GM23338 (cell line): ENCODE results near the gene EMID1. TPM values are rescaled to one million over a fixed set of nuclear protein-coding genes. Genes with fewer than 3 reads are reported as not detected.

Experiments
- ATAC-seq: fragments of 200-7000 bp; cut with Tn5 transposase; 3 replicates; pipeline ENCODE4 v1.9.1; 2020
- DNase-seq: peaks from one replicate; pipeline ENCODE4 v3.0.0-alpha.2; 2015; ENCODE audit warnings: low spot score
- H2AFZ ChIP-seq: fragments of 200-600 bp; sonication (generic); 2 replicates; pipeline ENCODE4 v1.8.0; 2016; ENCODE audit warnings: antibody characterized with exemption, mild to moderate bottlenecking, moderate library complexity
- H3F3A ChIP-seq: fragments of 200-600 bp; sonication (generic); replicated peaks from 2 replicates; pipeline ENCODE4 v1.8.0; 2017; ENCODE audit warnings: antibody characterized with exemption, mixed run types, low read depth
- H3K27ac ChIP-seq: fragments of 200-600 bp; sonication (generic); 2 replicates; pipeline ENCODE4 v1.6.1; 2016; ENCODE audit warnings: low read depth
- H3K27me3 ChIP-seq: fragments of 200-600 bp; sonication (generic); 2 replicates; pipeline ENCODE4 v1.8.0; 2016; ENCODE audit warnings: mild to moderate bottlenecking, mixed run types, moderate library complexity; ENCODE audit not compliant: insufficient read depth
- H3K36me3 ChIP-seq: fragments of 200-600 bp; sonication (generic); 2 replicates; pipeline ENCODE4 v1.8.0; 2016; ENCODE audit warnings: mild to moderate bottlenecking; ENCODE audit not compliant: insufficient read depth
- H3K4me1 ChIP-seq: fragments of 200-600 bp; sonication (generic); 2 replicates; pipeline ENCODE4 v1.8.0; 2016; ENCODE audit warnings: mild to moderate bottlenecking, moderate library complexity; ENCODE audit not compliant: insufficient read depth
- H3K4me2 ChIP-seq: fragments of 200-600 bp; sonication (generic); 2 replicates; pipeline ENCODE4 v1.7.1; 2017; ENCODE audit warnings: mixed run types
- H3K4me3 ChIP-seq: fragments of 200-600 bp; sonication (generic); 2 replicates; pipeline ENCODE4 v1.6.1; 2016; ENCODE audit warnings: mixed run types
- H3K79me2 ChIP-seq: fragments of 200-600 bp; sonication (generic); replicated peaks from 2 replicates; pipeline ENCODE4 v1.8.0; 2017; ENCODE audit warnings: mild to moderate bottlenecking; ENCODE audit not compliant: insufficient read depth
- H3K9me2 ChIP-seq: fragments of 200-600 bp; sonication (generic); 2 replicates; pipeline ENCODE4 v1.8.0; 2017; ENCODE audit not compliant: insufficient read depth
- H4K20me1 ChIP-seq: fragments of 200-600 bp; sonication (generic); replicated peaks from 2 replicates; pipeline ENCODE4 v1.8.0; 2017; ENCODE audit warnings: mild to moderate bottlenecking; ENCODE audit not compliant: insufficient read depth
- H3K27ac Mint-ChIP-seq: 2 replicates; pipeline ENCODE4 v1.8.0; 2020; ENCODE audit warnings: inconsistent platforms, mild to moderate bottlenecking, moderate library complexity, mixed read lengths
- H3K27me3 Mint-ChIP-seq: 3 replicates; pipeline ENCODE4 v1.8.0; 2022; ENCODE audit warnings: low read depth, mild to moderate bottlenecking, moderate library complexity, mixed read lengths, inconsistent platforms; ENCODE audit not compliant: insufficient read depth, poor library complexity
- H3K36me3 Mint-ChIP-seq: 3 replicates; pipeline ENCODE4 v1.8.0; 2021; ENCODE audit warnings: low read depth, mild to moderate bottlenecking, inconsistent platforms, moderate library complexity, mixed read lengths
- H3K4me1 Mint-ChIP-seq: 3 replicates; pipeline ENCODE4 v1.8.0; 2020; ENCODE audit warnings: mild to moderate bottlenecking, inconsistent platforms, mixed read lengths
- H3K4me3 Mint-ChIP-seq: 3 replicates; pipeline ENCODE4 v1.8.0; 2021; ENCODE audit warnings: moderate library complexity, mild to moderate bottlenecking, inconsistent platforms, mixed read lengths
- H3K9me3 Mint-ChIP-seq: 3 replicates; pipeline ENCODE4 v1.8.0; 2020; ENCODE audit warnings: moderate library complexity, mild to moderate bottlenecking, inconsistent platforms, mixed read lengths
- CREB1 ChIP-seq: fragments of 250-450 bp; sonication (Bioruptor Pico); IDR thresholded peaks from 2 replicates; pipeline ENCODE4 v1.5.0; 2020; ENCODE audit warnings: low read depth, mild to moderate bottlenecking, moderate library complexity
- CTCF ChIP-seq, 2 experiments: fragments of 200-600 bp in 1 of 2; sonication (generic) in 1 of 2; conservative IDR thresholded peaks; 2 replicates each; pipeline versions ENCODE4 v1.5.1 to v1.6.1; 2016 to 2017; ENCODE audit warnings: antibody characterized with exemption in 2 of 2, low read depth in 2 of 2, mild to moderate bottlenecking in 2 of 2, moderate library complexity in 1 of 2
- ETS1 ChIP-seq: IDR thresholded peaks from 2 replicates; pipeline ENCODE4 v1.6.1; 2016; ENCODE audit warnings: antibody characterized with exemption
- EZH2 ChIP-seq: fragments of 200-600 bp; sonication (generic); IDR thresholded peaks from one replicate; pipeline ENCODE4 v1.8.0; 2017; ENCODE audit warnings: antibody characterized with exemption, mild to moderate bottlenecking, low read depth; ENCODE audit not compliant: unreplicated experiment
- EZH2phosphoT487 ChIP-seq: fragments of 200-600 bp; sonication (generic); IDR thresholded peaks from one replicate; pipeline ENCODE4 v1.8.1; 2018; ENCODE audit warnings: antibody characterized with exemption; ENCODE audit not compliant: unreplicated experiment
- JUNB ChIP-seq: IDR thresholded peaks from one replicate; pipeline ENCODE4 v1.6.1; 2016; ENCODE audit warnings: antibody characterized with exemption; ENCODE audit not compliant: unreplicated experiment
- NANOG ChIP-seq: IDR thresholded peaks from 2 replicates; pipeline ENCODE4 v1.6.1; 2016; ENCODE audit warnings: antibody characterized with exemption, borderline replicate concordance
- POLR2AphosphoS5 ChIP-seq: IDR thresholded peaks from 2 replicates; pipeline ENCODE4 v1.6.1; 2016; ENCODE audit warnings: antibody characterized with exemption, low read depth
- REST ChIP-seq: IDR thresholded peaks from one replicate; pipeline ENCODE4 v1.6.1; 2018; ENCODE audit warnings: antibody characterized with exemption; ENCODE audit not compliant: unreplicated experiment
- STAT1 ChIP-seq: IDR thresholded peaks from one replicate; pipeline ENCODE4 v1.6.1; 2016; ENCODE audit warnings: antibody characterized with exemption; ENCODE audit not compliant: unreplicated experiment
- ZNF114 ChIP-seq: fragments of 250-450 bp; sonication (Bioruptor Pico); IDR thresholded peaks from 2 replicates; pipeline ENCODE4 v1.5.0; 2020; ENCODE audit warnings: mild to moderate bottlenecking, moderate library complexity
- ZNF331 ChIP-seq: fragments of 250-450 bp; sonication (Bioruptor Pico); IDR thresholded peaks from 2 replicates; pipeline ENCODE4 v1.5.0; 2020; ENCODE audit warnings: low read depth, mild to moderate bottlenecking, moderate library complexity
- polyA plus RNA-seq: library from polyadenylated mRNA; unstranded; fragments of >200 nt; fragmentation: Nextera tagmentation; extraction: Ambion mirVana; gene quantifications from 2 replicates; pipeline ENCODE4 v1.2.1, GENCODE V29; 2016
- total RNA-seq: library from RNA; depleted of rRNA; stranded (reverse); fragments of >200 nt; shearing (Covaris generic); gene quantifications from 2 replicates; pipeline ENCODE4 v1.2.3, GENCODE V29; 2014
- TF ChIP-seq, protein P1 (sequence below): fragments of 250-450 bp; sonication (Bioruptor Pico); IDR thresholded peaks from 2 replicates; pipeline ENCODE4 v1.5.0; 2020; ENCODE audit warnings: mild to moderate bottlenecking, moderate library complexity

The EMID1 gene
- total and polyA plus RNA-seq, 2 experiments from 2014 or later: 3.0 to 13.4 TPM

DNA sequence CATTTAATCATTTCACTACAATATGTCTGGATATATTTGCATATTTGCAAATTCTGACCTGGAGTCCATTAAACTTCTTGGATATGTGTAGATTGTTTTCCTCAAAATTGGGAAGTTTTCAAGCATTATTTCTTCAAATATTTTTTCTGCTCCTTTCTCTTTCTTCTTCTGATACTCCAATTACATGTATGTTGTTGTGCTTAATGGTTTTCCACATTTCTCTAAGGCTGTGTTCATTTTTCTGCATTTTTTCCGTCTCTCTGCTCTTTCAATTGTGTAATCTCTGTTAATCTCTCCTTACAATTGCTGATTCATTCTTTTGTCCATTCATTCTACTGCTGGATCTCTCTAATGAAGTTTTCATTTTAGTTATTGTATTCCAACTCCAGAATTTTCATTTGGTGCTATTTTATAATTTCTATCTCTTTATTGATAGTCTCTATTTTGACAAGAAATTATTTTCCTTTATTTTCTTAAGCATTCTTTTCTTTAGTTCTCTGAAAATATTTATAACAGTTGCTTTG lies 30.3 kb upstream of the EMID1 start:
- H2AFZ ChIP-seq: no peak overlapping the region
- ATAC-seq: no peak
- H3K27ac ChIP-seq: no peak overlapping the region
- Mint-ChIP-seq H3K27ac (no peak overlapping the region), H3K36me3 (peaks cover 6% of the 10 kb centered on the region; the same call in 2 of the 3 replicates), H3K4me3 (no peak overlapping the region), H3K27me3 (peaks cover 3% of the 10 kb centered on the region), H3K4me1 (no peaks in the 10 kb centered on the region), H3K9me3 (peaks cover 22% of the 10 kb centered on the region)
- no peaks in the 10 kb centered on the region for H3K9me2 ChIP-seq
- TF ChIP-seq CTCF (conservative IDR thresholded peaks at IDR 0.05; ENCODE audit: low read depth in 2 of 2) (no peak), POLR2AphosphoS5 (no peak), CREB1 (no peak), NANOG (no peak), ETS1 (no peak), STAT1 (no peak), EZH2 (no peak), ZNF331 (CRISPR knock-in tag) (no peak), EZH2phosphoT487 (no peak), REST (no peak), JUNB (no peak), ZNF114 (CRISPR knock-in tag) (no peak)
- TF ChIP-seq, protein P1, sequence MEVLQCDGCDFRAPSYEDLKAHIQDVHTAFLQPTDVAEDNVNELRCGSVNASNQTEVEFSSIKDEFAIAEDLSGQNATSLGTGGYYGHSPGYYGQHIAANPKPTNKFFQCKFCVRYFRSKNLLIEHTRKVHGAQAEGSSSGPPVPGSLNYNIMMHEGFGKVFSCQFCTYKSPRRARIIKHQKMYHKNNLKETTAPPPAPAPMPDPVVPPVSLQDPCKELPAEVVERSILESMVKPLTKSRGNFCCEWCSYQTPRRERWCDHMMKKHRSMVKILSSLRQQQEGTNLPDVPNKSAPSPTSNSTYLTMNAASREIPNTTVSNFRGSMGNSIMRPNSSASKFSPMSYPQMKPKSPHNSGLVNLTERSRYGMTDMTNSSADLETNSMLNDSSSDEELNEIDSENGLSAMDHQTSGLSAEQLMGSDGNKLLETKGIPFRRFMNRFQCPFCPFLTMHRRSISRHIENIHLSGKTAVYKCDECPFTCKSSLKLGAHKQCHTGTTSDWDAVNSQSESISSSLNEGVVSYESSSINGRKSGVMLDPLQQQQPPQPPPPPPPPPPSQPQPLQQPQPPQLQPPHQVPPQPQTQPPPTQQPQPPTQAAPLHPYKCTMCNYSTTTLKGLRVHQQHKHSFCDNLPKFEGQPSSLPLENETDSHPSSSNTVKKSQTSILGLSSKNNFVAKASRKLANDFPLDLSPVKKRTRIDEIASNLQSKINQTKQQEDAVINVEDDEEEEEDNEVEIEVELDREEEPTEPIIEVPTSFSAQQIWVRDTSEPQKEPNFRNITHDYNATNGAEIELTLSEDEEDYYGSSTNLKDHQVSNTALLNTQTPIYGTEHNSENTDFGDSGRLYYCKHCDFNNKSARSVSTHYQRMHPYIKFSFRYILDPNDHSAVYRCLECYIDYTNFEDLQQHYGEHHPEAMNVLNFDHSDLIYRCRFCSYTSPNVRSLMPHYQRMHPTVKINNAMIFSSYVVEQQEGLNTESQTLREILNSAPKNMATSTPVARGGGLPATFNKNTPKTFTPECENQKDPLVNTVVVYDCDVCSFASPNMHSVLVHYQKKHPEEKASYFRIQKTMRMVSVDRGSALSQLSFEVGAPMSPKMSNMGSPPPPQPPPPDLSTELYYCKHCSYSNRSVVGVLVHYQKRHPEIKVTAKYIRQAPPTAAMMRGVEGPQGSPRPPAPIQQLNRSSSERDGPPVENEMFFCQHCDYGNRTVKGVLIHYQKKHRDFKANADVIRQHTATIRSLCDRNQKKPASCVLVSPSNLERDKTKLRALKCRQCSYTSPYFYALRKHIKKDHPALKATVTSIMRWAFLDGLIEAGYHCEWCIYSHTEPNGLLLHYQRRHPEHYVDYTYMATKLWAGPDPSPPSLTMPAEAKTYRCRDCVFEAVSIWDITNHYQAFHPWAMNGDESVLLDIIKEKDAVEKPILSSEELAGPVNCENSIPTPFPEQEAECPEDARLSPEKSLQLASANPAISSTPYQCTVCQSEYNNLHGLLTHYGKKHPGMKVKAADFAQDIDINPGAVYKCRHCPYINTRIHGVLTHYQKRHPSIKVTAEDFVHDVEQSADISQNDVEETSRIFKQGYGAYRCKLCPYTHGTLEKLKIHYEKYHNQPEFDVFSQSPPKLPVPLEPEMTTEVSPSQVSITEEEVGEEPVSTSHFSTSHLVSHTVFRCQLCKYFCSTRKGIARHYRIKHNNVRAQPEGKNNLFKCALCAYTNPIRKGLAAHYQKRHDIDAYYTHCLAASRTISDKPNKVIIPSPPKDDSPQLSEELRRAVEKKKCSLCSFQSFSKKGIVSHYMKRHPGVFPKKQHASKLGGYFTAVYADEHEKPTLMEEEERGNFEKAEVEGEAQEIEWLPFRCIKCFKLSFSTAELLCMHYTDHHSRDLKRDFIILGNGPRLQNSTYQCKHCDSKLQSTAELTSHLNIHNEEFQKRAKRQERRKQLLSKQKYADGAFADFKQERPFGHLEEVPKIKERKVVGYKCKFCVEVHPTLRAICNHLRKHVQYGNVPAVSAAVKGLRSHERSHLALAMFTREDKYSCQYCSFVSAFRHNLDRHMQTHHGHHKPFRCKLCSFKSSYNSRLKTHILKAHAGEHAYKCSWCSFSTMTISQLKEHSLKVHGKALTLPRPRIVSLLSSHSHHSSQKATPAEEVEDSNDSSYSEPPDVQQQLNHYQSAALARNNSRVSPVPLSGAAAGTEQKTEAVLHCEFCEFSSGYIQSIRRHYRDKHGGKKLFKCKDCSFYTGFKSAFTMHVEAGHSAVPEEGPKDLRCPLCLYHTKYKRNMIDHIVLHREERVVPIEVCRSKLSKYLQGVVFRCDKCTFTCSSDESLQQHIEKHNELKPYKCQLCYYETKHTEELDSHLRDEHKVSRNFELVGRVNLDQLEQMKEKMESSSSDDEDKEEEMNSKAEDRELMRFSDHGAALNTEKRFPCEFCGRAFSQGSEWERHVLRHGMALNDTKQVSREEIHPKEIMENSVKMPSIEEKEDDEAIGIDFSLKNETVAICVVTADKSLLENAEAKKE (CRISPR knock-in tag): no peak
- H4K20me1 ChIP-seq: no peaks in the 10 kb centered on the region
- H3K79me2 ChIP-seq: no peaks in the 10 kb centered on the region
- no peak overlapping the region for H3K4me3 ChIP-seq
- no peaks in the 10 kb centered on the region for H3F3A ChIP-seq
- DNase-seq: no peak
- no peaks in the 10 kb centered on the region for H3K36me3 ChIP-seq
- H3K4me2 ChIP-seq: no peak overlapping the region
- H3K4me1 ChIP-seq: no peaks in the 10 kb centered on the region
- H3K27me3 ChIP-seq: no peaks in the 10 kb centered on the region
